Adipocyte (in vitro differentiated cells): ENCODE results near the gene STAT4.

ENCODE experiments used
- DNase-seq: peaks from one replicate; pipeline ENCODE4 v3.0.0-alpha.2; 2015; ENCODE audit warnings: low read depth
- H3K27me3 ChIP-seq: replicated peaks from 2 replicates; pipeline ENCODE4 v1.7.0; 2013; ENCODE audit warnings: mild to moderate bottlenecking, low read length, moderate library complexity; ENCODE audit not compliant: control insufficient read depth, insufficient read depth
- H3K36me3 ChIP-seq: 2 replicates; pipeline ENCODE4 v1.7.0; 2013; ENCODE audit warnings: low read length, mild to moderate bottlenecking, moderate library complexity; ENCODE audit not compliant: control insufficient read depth, insufficient read depth, severe bottlenecking
- H3K4me1 ChIP-seq: 2 replicates; pipeline ENCODE4 v1.7.0; 2013; ENCODE audit warnings: mild to moderate bottlenecking, low read length, moderate library complexity; ENCODE audit not compliant: control insufficient read depth, insufficient read depth
- H3K4me3 ChIP-seq: 2 replicates; pipeline ENCODE4 v1.7.0; 2013; ENCODE audit warnings: mild to moderate bottlenecking, low read length, moderate library complexity
- H3K9ac ChIP-seq: 2 replicates; pipeline ENCODE4 v1.7.0; 2013; ENCODE audit warnings: mild to moderate bottlenecking, low read length, moderate library complexity
- H3K9me3 ChIP-seq: 2 replicates; pipeline ENCODE4 v1.7.0; 2013; ENCODE audit warnings: mild to moderate bottlenecking, low read length, moderate library complexity; ENCODE audit not compliant: control insufficient read depth

STAT4 gene

GRCh38 chr2:191112448-191112901 lies 38.3 kb downstream of the STAT4 start:
- Histone ChIP-seq H3K9ac (no peak overlapping the region), H3K9me3 (no peaks in the 10 kb centered on the region), H3K4me1 (peaks cover 10% of the 10 kb centered on the region), H3K27me3 (no peaks in the 10 kb centered on the region), H3K36me3 (no peaks in the 10 kb centered on the region), H3K4me3 (no peak overlapping the region)
- no peak for DNase-seq

- H3K4me1 ChIP-seq = peaks cover 13% of the 10 kb centered on the region
Observed at GRCh38 chr2:191109888-191110287, 40.9 kb downstream of the STAT4 start.

GRCh38 chr2:191108331-191108730 lies 42.5 kb downstream of the STAT4 start:
- DNase-seq = no peak
- no peaks in the 10 kb centered on the region for H3K36me3 ChIP-seq
- H3K27me3 ChIP-seq = no peaks in the 10 kb centered on the region
- no peaks in the 10 kb centered on the region for H3K9me3 ChIP-seq
- peaks cover 13% of the 10 kb centered on the region for H3K4me1 ChIP-seq
- no peak overlapping the region for H3K9ac ChIP-seq
- no peak overlapping the region for H3K4me3 ChIP-seq

More at GRCh38 chr2:191109888-191110287, 40.9 kb downstream of the STAT4 start:
- Histone ChIP-seq H3K4me3 (no peak overlapping the region), H3K9ac (no peak overlapping the region), H3K36me3 (no peaks in the 10 kb centered on the region), H3K27me3 (no peaks in the 10 kb centered on the region), H3K9me3 (no peaks in the 10 kb centered on the region)
- no peak for DNase-seq

GRCh38 chr2:191105082-191105481 lies 45.7 kb downstream of the STAT4 start:
- Histone ChIP-seq H3K27me3 (no peaks in the 10 kb centered on the region), H3K4me3 (no peak overlapping the region), H3K36me3 (no peaks in the 10 kb centered on the region), H3K9ac (no peak overlapping the region), H3K4me1 (peaks cover 13% of the 10 kb centered on the region), H3K9me3 (no peaks in the 10 kb centered on the region)
- DNase-seq = no peak

- Histone ChIP-seq H3K36me3 (no peaks in the 10 kb centered on the region), H3K4me3 (no peak overlapping the region), H3K27me3 (no peaks in the 10 kb centered on the region), H3K9me3 (no peaks in the 10 kb centered on the region), H3K4me1 (peaks cover 10% of the 10 kb centered on the region), H3K9ac (no peak overlapping the region)
- DNase-seq = no peak
Observed at GRCh38 chr2:191103774-191104173, 47.0 kb downstream of the STAT4 start.

GRCh38 chr2:191100216-191100615 lies 50.6 kb downstream of the STAT4 start:
- Histone ChIP-seq H3K9me3 (no peaks in the 10 kb centered on the region), H3K4me1 (peaks cover 3% of the 10 kb centered on the region), H3K9ac (no peak overlapping the region), H3K27me3 (no peaks in the 10 kb centered on the region), H3K36me3 (no peaks in the 10 kb centered on the region), H3K4me3 (no peak overlapping the region)
- no peak for DNase-seq

- DNase-seq = no peak
- no peak overlapping the region for H3K4me3 ChIP-seq
- no peaks in the 10 kb centered on the region for H3K27me3 ChIP-seq
- no peaks in the 10 kb centered on the region for H3K4me1 ChIP-seq
- no peak overlapping the region for H3K9ac ChIP-seq
- no peaks in the 10 kb centered on the region for H3K36me3 ChIP-seq
- peaks cover 4% of the 10 kb centered on the region for H3K9me3 ChIP-seq
Observed at GRCh38 chr2:191087311-191087710, 63.5 kb downstream of the STAT4 start.

- DNase-seq = peak; percentile 19
- Histone ChIP-seq H3K9me3 (peaks cover 4% of the 10 kb centered on the region), H3K36me3 (no peaks in the 10 kb centered on the region), H3K4me1 (no peaks in the 10 kb centered on the region), H3K9ac (no peak overlapping the region), H3K27me3 (no peaks in the 10 kb centered on the region), H3K4me3 (no peak overlapping the region)
Observed at GRCh38 chr2:191086706-191087105, 64.1 kb downstream of the STAT4 start.

- no peak for DNase-seq
- no peaks in the 10 kb centered on the region for H3K27me3 ChIP-seq
- no peak overlapping the region for H3K4me3 ChIP-seq
- no peak overlapping the region for H3K9ac ChIP-seq
- H3K4me1 ChIP-seq = no peaks in the 10 kb centered on the region
- H3K36me3 ChIP-seq = no peaks in the 10 kb centered on the region
- peaks cover 4% of the 10 kb centered on the region for H3K9me3 ChIP-seq
Observed at GRCh38 chr2:191083540-191083939, 67.3 kb downstream of the STAT4 start.

- Histone ChIP-seq H3K4me1 (no peaks in the 10 kb centered on the region), H3K9me3 (peaks cover 4% of the 10 kb centered on the region), H3K27me3 (no peaks in the 10 kb centered on the region), H3K4me3 (no peak overlapping the region), H3K9ac (no peak overlapping the region), H3K36me3 (no peaks in the 10 kb centered on the region)
- DNase-seq = no peak
Observed at GRCh38 chr2:191082321-191082720, 68.5 kb downstream of the STAT4 start.

GRCh38 chr2:191081411-191082155 lies 69.2 kb downstream of the STAT4 start:
- H3K9me3 ChIP-seq = peaks cover 4% of the 10 kb centered on the region
- H3K36me3 ChIP-seq = no peaks in the 10 kb centered on the region
- H3K4me1 ChIP-seq = no peaks in the 10 kb centered on the region
- no peak for DNase-seq
- no peak overlapping the region for H3K9ac ChIP-seq
- no peak overlapping the region for H3K4me3 ChIP-seq
- no peaks in the 10 kb centered on the region for H3K27me3 ChIP-seq
